OCI-LY3 (cell line): ENCODE data around the gene INHBB.

ENCODE experiments used
- H2AFZ ChIP-seq: fragments of 200-600, 300-600 bp; shearing (Covaris generic); 2 replicates; pipeline ENCODE4 v1.6.0; 2014; ENCODE audit warnings: antibody characterized with exemption, low read depth, low read length
- H3K27ac ChIP-seq: fragments of 200-600, 300-600 bp; sonication (generic); 2 replicates; pipeline ENCODE4 v1.5.1; 2014; ENCODE audit warnings: mild to moderate bottlenecking, low read length, moderate library complexity, mixed read lengths
- H3K27me3 ChIP-seq: fragments of 200-600, 300-600 bp; sonication (generic); 2 replicates; pipeline ENCODE4 v1.6.1; 2014; ENCODE audit warnings: low read depth, low read length, mixed read lengths
- H3K36me3 ChIP-seq: fragments of 200-600, 300-600 bp; sonication (generic); replicated peaks from 2 replicates; pipeline ENCODE3; 2014; ENCODE audit warnings: low read depth, low read length, mixed read lengths
- H3K4me1 ChIP-seq: fragments of 300-600, 200-600 bp; sonication (generic); 2 replicates; pipeline ENCODE4 v1.6.1; 2014; ENCODE audit warnings: low read length, mixed read lengths
- H3K4me2 ChIP-seq: fragments of 200-600, 300-600 bp; sonication (generic); 2 replicates; pipeline ENCODE4 v1.6.1; 2014; ENCODE audit warnings: low read length, mixed read lengths
- H3K4me3 ChIP-seq: fragments of 300-600, 200-600 bp; sonication (generic); 2 replicates; pipeline ENCODE4 v1.5.1; 2014; ENCODE audit warnings: antibody characterized with exemption, mild to moderate bottlenecking, low read length, moderate library complexity
- H3K79me2 ChIP-seq: fragments of 300-600, 200-600 bp; shearing (Covaris generic); 2 replicates; pipeline ENCODE4 v1.6.1; 2014; ENCODE audit warnings: mild to moderate bottlenecking, low read length, mixed read lengths
- H3K9ac ChIP-seq: fragments of 300-600, 200-600 bp; shearing (Covaris generic); 2 replicates; pipeline ENCODE4 v1.6.0; 2014; ENCODE audit warnings: mild to moderate bottlenecking, low read length, moderate library complexity
- H3K9me3 ChIP-seq: fragments of 200-600, 300-600 bp; shearing (Covaris generic); 2 replicates; pipeline ENCODE4 v1.6.1; 2014; ENCODE audit warnings: low read length, mixed read lengths; ENCODE audit not compliant: insufficient read depth
- H4K20me1 ChIP-seq: fragments of 200-600, 300-600 bp; sonication (generic); 2 replicates; pipeline ENCODE4 v1.6.1; 2016; ENCODE audit warnings: low read length, mixed read lengths; ENCODE audit not compliant: insufficient read depth
- EZH2phosphoT487 ChIP-seq: fragments of 200-600 bp; shearing (Covaris generic); IDR thresholded peaks from 2 replicates; pipeline ENCODE4 v1.6.1; 2018; ENCODE audit warnings: antibody characterized with exemption, mixed run types, low read depth
- TF ChIP-seq, protein P1 (sequence below): fragments of 200-600, 300-600 bp; sonication (generic); IDR thresholded peaks from 2 replicates; pipeline ENCODE4 v1.5.1; 2014; ENCODE audit warnings: antibody characterized with exemption, low read length, low read depth

INHBB gene

GRCh38 chr2:120373424-120373823, 27.5 kb downstream of the INHBB start:
- no peaks in the 10 kb centered on the region for H3K79me2 ChIP-seq
- no peaks in the 10 kb centered on the region for H3K27me3 ChIP-seq
- H2AFZ ChIP-seq = no peak overlapping the region
- H3K27ac ChIP-seq = no peak overlapping the region
- no peak for TF ChIP-seq EZH2phosphoT487
- TF ChIP-seq, protein P1, sequence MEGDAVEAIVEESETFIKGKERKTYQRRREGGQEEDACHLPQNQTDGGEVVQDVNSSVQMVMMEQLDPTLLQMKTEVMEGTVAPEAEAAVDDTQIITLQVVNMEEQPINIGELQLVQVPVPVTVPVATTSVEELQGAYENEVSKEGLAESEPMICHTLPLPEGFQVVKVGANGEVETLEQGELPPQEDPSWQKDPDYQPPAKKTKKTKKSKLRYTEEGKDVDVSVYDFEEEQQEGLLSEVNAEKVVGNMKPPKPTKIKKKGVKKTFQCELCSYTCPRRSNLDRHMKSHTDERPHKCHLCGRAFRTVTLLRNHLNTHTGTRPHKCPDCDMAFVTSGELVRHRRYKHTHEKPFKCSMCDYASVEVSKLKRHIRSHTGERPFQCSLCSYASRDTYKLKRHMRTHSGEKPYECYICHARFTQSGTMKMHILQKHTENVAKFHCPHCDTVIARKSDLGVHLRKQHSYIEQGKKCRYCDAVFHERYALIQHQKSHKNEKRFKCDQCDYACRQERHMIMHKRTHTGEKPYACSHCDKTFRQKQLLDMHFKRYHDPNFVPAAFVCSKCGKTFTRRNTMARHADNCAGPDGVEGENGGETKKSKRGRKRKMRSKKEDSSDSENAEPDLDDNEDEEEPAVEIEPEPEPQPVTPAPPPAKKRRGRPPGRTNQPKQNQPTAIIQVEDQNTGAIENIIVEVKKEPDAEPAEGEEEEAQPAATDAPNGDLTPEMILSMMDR = no peak
- no peaks in the 10 kb centered on the region for H3K4me1 ChIP-seq
- no peaks in the 10 kb centered on the region for H3K9me3 ChIP-seq
- H3K4me3 ChIP-seq = no peak overlapping the region
- H4K20me1 ChIP-seq = no peaks in the 10 kb centered on the region
- no peak overlapping the region for H3K9ac ChIP-seq
- no peak overlapping the region for H3K4me2 ChIP-seq
- H3K36me3 ChIP-seq = no peaks in the 10 kb centered on the region

- H3K4me1 ChIP-seq = no peaks in the 10 kb centered on the region
- H3K4me2 ChIP-seq = no peak overlapping the region
Observed at GRCh38 chr2:120374821-120375220, 28.9 kb downstream of the INHBB start.

DNA sequence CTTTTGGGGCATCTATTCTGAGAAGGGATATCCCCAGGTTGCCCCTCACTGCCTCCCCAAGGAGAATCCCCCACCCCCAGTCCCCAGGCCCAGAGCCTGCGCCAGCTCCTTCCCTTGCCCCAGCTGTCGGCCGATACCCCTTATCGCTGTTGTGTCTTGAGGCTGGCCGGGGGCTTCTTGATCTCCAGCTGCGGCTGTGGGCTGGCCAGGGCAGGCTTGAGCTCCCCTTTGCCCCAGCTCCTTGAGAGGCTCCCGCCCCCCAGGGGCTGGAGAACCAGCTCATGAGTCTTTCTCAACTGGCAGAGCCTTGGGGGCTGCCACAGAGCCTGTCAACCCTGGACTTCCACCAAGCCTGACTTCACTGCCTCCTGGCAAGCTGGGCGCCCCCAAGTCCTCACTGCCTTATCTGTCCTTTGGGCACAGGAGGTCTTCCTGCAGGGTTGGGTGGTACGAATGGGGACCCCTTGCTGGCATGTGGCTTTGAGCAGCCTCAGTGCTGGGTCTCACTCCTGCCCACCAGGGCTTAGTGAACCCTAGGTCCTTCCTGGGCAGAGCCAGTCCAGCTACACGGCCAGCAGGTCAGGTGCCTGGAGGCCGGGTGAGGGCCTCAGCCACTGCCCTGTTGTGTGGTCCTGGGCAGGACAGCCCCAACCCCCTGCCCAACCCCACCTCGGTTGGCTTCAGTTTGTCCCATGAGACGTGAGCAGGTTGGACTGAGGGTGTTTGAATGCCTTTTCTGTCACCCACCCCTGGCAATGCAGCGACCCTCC, 29.5 kb downstream of the INHBB start:
- Histone ChIP-seq H3K79me2 (no peaks in the 10 kb centered on the region), H4K20me1 (no peaks in the 10 kb centered on the region), H3K4me1 (no peaks in the 10 kb centered on the region), H3K4me2 (no peak overlapping the region), H3K9me3 (no peaks in the 10 kb centered on the region), H2AFZ (no peak overlapping the region), H3K36me3 (no peaks in the 10 kb centered on the region), H3K4me3 (no peak overlapping the region), H3K27ac (no peak overlapping the region), H3K27me3 (no peaks in the 10 kb centered on the region), H3K9ac (no peak overlapping the region)
- TF ChIP-seq, protein P1 = no peak
- no peak for TF ChIP-seq EZH2phosphoT487

More at GRCh38 chr2:120374821-120375220, 28.9 kb downstream of the INHBB start:
- Histone ChIP-seq H3K79me2 (no peaks in the 10 kb centered on the region), H3K9ac (no peak overlapping the region), H3K27ac (no peak overlapping the region), H3K9me3 (no peaks in the 10 kb centered on the region), H3K36me3 (no peaks in the 10 kb centered on the region), H2AFZ (no peak overlapping the region), H4K20me1 (no peaks in the 10 kb centered on the region), H3K4me3 (no peak overlapping the region), H3K27me3 (no peaks in the 10 kb centered on the region)
- TF ChIP-seq, protein P1 = no peak
- TF ChIP-seq EZH2phosphoT487 = no peak

GRCh38 chr2:120376101-120376500, 30.2 kb downstream of the INHBB start:
- Histone ChIP-seq H3K4me1 (no peaks in the 10 kb centered on the region), H3K9me3 (no peaks in the 10 kb centered on the region), H2AFZ (no peak overlapping the region), H3K79me2 (no peaks in the 10 kb centered on the region), H3K27me3 (no peaks in the 10 kb centered on the region), H3K27ac (no peak overlapping the region), H3K4me2 (no peak overlapping the region), H3K36me3 (no peaks in the 10 kb centered on the region), H3K9ac (no peak overlapping the region), H4K20me1 (no peaks in the 10 kb centered on the region), H3K4me3 (no peak overlapping the region)
- TF ChIP-seq EZH2phosphoT487 = no peak
- TF ChIP-seq, protein P1 = no peak
